NCI-H2029 (cell line): ENCODE measurements around the gene PTPN22.

ENCODE experiments used
- DNase-seq: peaks from one replicate; lab custom pipeline; 2025; lab: John Stamatoyannopoulos, UW

PTPN22 gene

GRCh38 chr1:113871597-113872113 is at the start of gene PTPN22:
Gene PTPN22 (minus strand): TSS chr1:113871712.
- no peak for DNase-seq

- DNase-seq: no peak
Measured at GRCh38 chr1:113918243-113918642, 46.7 kb upstream of the PTPN22 start.

GRCh38 chr1:113917400-113918082 is 46.0 kb upstream of the PTPN22 start:
- DNase-seq: no peak

GRCh38 chr1:113916974-113917373 is 45.5 kb upstream of the PTPN22 start:
- DNase-seq: no peak

- no peak for DNase-seq
Measured at GRCh38 chr1:113913887-113914664, 42.6 kb upstream of the PTPN22 start.

GRCh38 chr1:113913312-113913668 is 41.8 kb upstream of the PTPN22 start:
- DNase-seq: peak; percentile 32

- DNase-seq: peak; percentile 89
Measured at GRCh38 chr1:113912594-113913311, 41.2 kb upstream of the PTPN22 start.

GRCh38 chr1:113905435-113905861 is 33.9 kb upstream of the PTPN22 start:
- DNase-seq: peak; percentile 1

GRCh38 chr1:113904674-113905434 is 33.3 kb upstream of the PTPN22 start, which contains the start of the genes AP4B1 and DCLRE1B:
Gene AP4B1 (minus strand): TSS chr1:113904799. CDS start chr1:113904717, 82 bp downstream.
Gene DCLRE1B (plus strand): TSS chr1:113905326. CDS start chr1:113905587, 261 bp downstream.
- DNase-seq: peak; percentile 98

- no peak for DNase-seq
Measured at GRCh38 chr1:113904293-113904673, 32.8 kb upstream of the PTPN22 start.

- no peak for DNase-seq
Measured at GRCh38 chr1:113903501-113904292, 32.2 kb upstream of the PTPN22 start.

- no peak for DNase-seq
Measured at GRCh38 chr1:113901191-113901590, 29.7 kb upstream of the PTPN22 start.

GRCh38 chr1:113899111-113899510 is 27.6 kb upstream of the PTPN22 start:
- no peak for DNase-seq

- no peak for DNase-seq
Measured at GRCh38 chr1:113898241-113898814, 26.8 kb upstream of the PTPN22 start.

GRCh38 chr1:113895961-113896360 is 24.4 kb upstream of the PTPN22 start:
- DNase-seq: no peak

- DNase-seq: no peak
Measured at GRCh38 chr1:113895098-113895497, 23.6 kb upstream of the PTPN22 start.

- DNase-seq: no peak
Measured at GRCh38 chr1:113893267-113893666, 21.8 kb upstream of the PTPN22 start.

- no peak for DNase-seq
Measured at GRCh38 chr1:113891631-113892220, 20.2 kb upstream of the PTPN22 start.

- DNase-seq: no peak
Measured at GRCh38 chr1:113890816-113891215, 19.3 kb upstream of the PTPN22 start.
